Measurements from ENCODE around the gene DTD1.

- TF ChIP-seq CTCF (conservative IDR thresholded peaks at IDR 0.05; ENCODE audit: low read length) (peak; percentile 86), EZH2phosphoT487 (IDR thresholded peaks at IDR 0.05; ENCODE audit: borderline replicate concordance, low read depth, low read length) (no peak)
Observed at GRCh38 chr20:18628330-18628920, 40.6 kb downstream of the DTD1 start.
